Dendritic cell treated with granulocyte-macrophage colony-stimulating factor and Interleukin-4, amounts not matched to agents 40 ng/mL and 50 ng/mL, for 4 days (primary cell): Measurements from ENCODE around the gene IL26.
"Not testable (repeated sequence)": the region's sequence is repeated elsewhere in the genome, so short reads cannot be mapped to it uniquely, and the experiment has no call there.

Experiments used
- H3K27ac Mint-ChIP-seq: one replicate; pipeline ENCODE4 v1.8.0; 2022; ENCODE audit warnings: mild to moderate bottlenecking, mixed read lengths
- H3K27me3 Mint-ChIP-seq: one replicate; pipeline ENCODE4 v1.8.0; 2022; ENCODE audit warnings: mild to moderate bottlenecking, mixed read lengths
- H3K36me3 Mint-ChIP-seq: one replicate; pipeline ENCODE4 v1.8.0; 2022; ENCODE audit warnings: low read depth, mixed read lengths
- H3K4me1 Mint-ChIP-seq: one replicate; pipeline ENCODE4 v1.8.0; 2022; ENCODE audit warnings: low read depth, mixed read lengths
- H3K4me3 Mint-ChIP-seq: one replicate; pipeline ENCODE4 v1.8.0; 2022; ENCODE audit warnings: mild to moderate bottlenecking, moderate library complexity, mixed read lengths
- H3K9me3 Mint-ChIP-seq: one replicate; pipeline ENCODE4 v1.8.0; 2022; ENCODE audit warnings: mixed read lengths
- intact Hi-C: fragments of 100-400 bp; cut with micrococcal nuclease; formaldehyde crosslinking; loops from one replicate; pipeline ENCODE4 v1.15.0; 2022

IL26 gene

GRCh38 chr12:68234140-68234539 lies 8.5 kb upstream of the IL26 start:
- H3K36me3 Mint-ChIP-seq = no peaks in the 10 kb centered on the region
- no peaks in the 10 kb centered on the region for H3K27me3 Mint-ChIP-seq
- peaks cover 24% of the 10 kb centered on the region for H3K4me1 Mint-ChIP-seq
- intact Hi-C loops = no loop called here
- H3K27ac Mint-ChIP-seq = no peak overlapping the region
- H3K9me3 Mint-ChIP-seq = no peaks in the 10 kb centered on the region
- no peak overlapping the region for H3K4me3 Mint-ChIP-seq

GRCh38 chr12:68233498-68233897 lies 7.9 kb upstream of the IL26 start:
- Mint-ChIP-seq H3K27ac (no peak overlapping the region), H3K27me3 (no peaks in the 10 kb centered on the region), H3K9me3 (no peaks in the 10 kb centered on the region), H3K36me3 (no peaks in the 10 kb centered on the region), H3K4me1 (peaks cover 24% of the 10 kb centered on the region), H3K4me3 (no peak overlapping the region)
- intact Hi-C loops = no loop called here

GRCh38 chr12:68231691-68232090 lies 6.1 kb upstream of the IL26 start:
- H3K36me3 Mint-ChIP-seq = no peaks in the 10 kb centered on the region
- H3K27ac Mint-ChIP-seq = no peak overlapping the region
- H3K9me3 Mint-ChIP-seq = no peaks in the 10 kb centered on the region
- intact Hi-C loops = no loop called here
- H3K27me3 Mint-ChIP-seq = peaks cover 2% of the 10 kb centered on the region
- no peak overlapping the region for H3K4me3 Mint-ChIP-seq
- peaks cover 13% of the 10 kb centered on the region for H3K4me1 Mint-ChIP-seq

GRCh38 chr12:68231229-68231628 lies 5.6 kb upstream of the IL26 start:
- H3K27me3 Mint-ChIP-seq = peaks cover 2% of the 10 kb centered on the region
- intact Hi-C loops = no loop called here
- H3K27ac Mint-ChIP-seq = no peak overlapping the region
- H3K36me3 Mint-ChIP-seq = no peaks in the 10 kb centered on the region
- H3K9me3 Mint-ChIP-seq = no peaks in the 10 kb centered on the region
- peaks cover 10% of the 10 kb centered on the region for H3K4me1 Mint-ChIP-seq
- no peak overlapping the region for H3K4me3 Mint-ChIP-seq

GRCh38 chr12:68229956-68230355 lies 4.3 kb upstream of the IL26 start:
- intact Hi-C loops = no loop called here
- Mint-ChIP-seq H3K36me3 (no peaks in the 10 kb centered on the region), H3K4me3 (no peak overlapping the region), H3K9me3 (no peaks in the 10 kb centered on the region), H3K27me3 (peaks cover 2% of the 10 kb centered on the region), H3K27ac (no peak overlapping the region), H3K4me1 (peaks cover 5% of the 10 kb centered on the region)

- H3K4me3 Mint-ChIP-seq = no peak overlapping the region
Observed at GRCh38 chr12:68227356-68227755, 1.7 kb upstream of the IL26 start.

GRCh38 chr12:68224613-68225285 lies 861 bp downstream of the IL26 start:
- H3K27ac Mint-ChIP-seq = no peak overlapping the region
- H3K9me3 Mint-ChIP-seq = no peaks in the 10 kb centered on the region
- no peak overlapping the region for H3K4me3 Mint-ChIP-seq
- H3K4me1 Mint-ChIP-seq = no peaks in the 10 kb centered on the region
- H3K27me3 Mint-ChIP-seq = peaks cover 7% of the 10 kb centered on the region
- no peaks in the 10 kb centered on the region for H3K36me3 Mint-ChIP-seq
- intact Hi-C loops = no loop called here

More at GRCh38 chr12:68227356-68227755, 1.7 kb upstream of the IL26 start:
- Mint-ChIP-seq H3K36me3 (no peaks in the 10 kb centered on the region), H3K27me3 (peaks cover 2% of the 10 kb centered on the region), H3K9me3 (no peaks in the 10 kb centered on the region), H3K4me1 (peaks cover 5% of the 10 kb centered on the region), H3K27ac (no peak overlapping the region)
- intact Hi-C loops = no loop called here

GRCh38 chr12:68223067-68223747 lies 2.4 kb downstream of the IL26 start:
- H3K4me3 Mint-ChIP-seq = no peak overlapping the region
- no peaks in the 10 kb centered on the region for H3K36me3 Mint-ChIP-seq
- intact Hi-C loops = loop anchor here (1.0 kb wide), 1 partner anchor 94 kb away; no protein-coding TSS in a partner anchor
- no peaks in the 10 kb centered on the region for H3K9me3 Mint-ChIP-seq
- no peaks in the 10 kb centered on the region for H3K4me1 Mint-ChIP-seq
- H3K27ac Mint-ChIP-seq = no peak overlapping the region
- H3K27me3 Mint-ChIP-seq = peaks cover 13% of the 10 kb centered on the region

GRCh38 chr12:68222326-68222725 lies 3.3 kb downstream of the IL26 start:
- Mint-ChIP-seq H3K36me3 (no peaks in the 10 kb centered on the region), H3K27me3 (peaks cover 16% of the 10 kb centered on the region), H3K4me3 (no peak overlapping the region), H3K4me1 (no peaks in the 10 kb centered on the region), H3K9me3 (no peaks in the 10 kb centered on the region), H3K27ac (no peak overlapping the region)
- intact Hi-C loops = no loop called here

- Mint-ChIP-seq H3K4me1 (no peaks in the 10 kb centered on the region), H3K27ac (no peak overlapping the region), H3K9me3 (no peaks in the 10 kb centered on the region), H3K27me3 (peaks cover 14% of the 10 kb centered on the region), H3K36me3 (no peaks in the 10 kb centered on the region), H3K4me3 (no peak overlapping the region)
- intact Hi-C loops = no loop called here
Observed at GRCh38 chr12:68221497-68221896, 4.1 kb downstream of the IL26 start.

- Mint-ChIP-seq H3K36me3 (no peaks in the 10 kb centered on the region), H3K4me1 (no peaks in the 10 kb centered on the region), H3K9me3 (no peaks in the 10 kb centered on the region), H3K27ac (no peak overlapping the region), H3K27me3 (peaks cover 3% of the 10 kb centered on the region), H3K4me3 (no peak overlapping the region)
- intact Hi-C loops = no loop called here
Observed at GRCh38 chr12:68210875-68211274, 14.7 kb downstream of the IL26 start.

GRCh38 chr12:68209048-68209728 lies 16.4 kb downstream of the IL26 start:
- H3K9me3 Mint-ChIP-seq, H3K4me3 Mint-ChIP-seq, H3K36me3 Mint-ChIP-seq, H3K27ac Mint-ChIP-seq, H3K4me1 Mint-ChIP-seq, H3K27me3 Mint-ChIP-seq, intact Hi-C loops: not testable (repeated sequence)

GRCh38 chr12:68207276-68207675 lies 18.3 kb downstream of the IL26 start:
- Mint-ChIP-seq H3K4me1 (no peaks in the 10 kb centered on the region), H3K36me3 (no peaks in the 10 kb centered on the region), H3K27me3 (peaks cover 2% of the 10 kb centered on the region)

GRCh38 chr12:68206446-68206845 lies 19.2 kb downstream of the IL26 start:
- intact Hi-C loops = no loop called here
- H3K27ac Mint-ChIP-seq = no peak overlapping the region
- H3K27me3 Mint-ChIP-seq = no peaks in the 10 kb centered on the region
- H3K36me3 Mint-ChIP-seq = no peaks in the 10 kb centered on the region
- H3K9me3 Mint-ChIP-seq = no peaks in the 10 kb centered on the region
- no peak overlapping the region for H3K4me3 Mint-ChIP-seq
- no peaks in the 10 kb centered on the region for H3K4me1 Mint-ChIP-seq

More at GRCh38 chr12:68207276-68207675, 18.3 kb downstream of the IL26 start:
- intact Hi-C loops = no loop called here
- no peaks in the 10 kb centered on the region for H3K9me3 Mint-ChIP-seq
- H3K27ac Mint-ChIP-seq = no peak overlapping the region
- H3K4me3 Mint-ChIP-seq = no peak overlapping the region
